ENCODE results near the gene ST3GAL3.

Gene ST3GAL3

GRCh38 chr1:43901196-43901961 lies 194.0 kb downstream of the ST3GAL3 start:
- H3K36me3 ChIP-seq (ENCODE audit: control insufficient read depth, insufficient read depth, low read length) = peaks cover 10% of the 10 kb centered on the region
- DNase-seq (ENCODE audit: extremely low read depth, insufficient read length) = no peak
- no peak overlapping the region for H3K4me3 ChIP-seq (replicated peaks; ENCODE audit: low read depth, low read length)
- no peaks in the 10 kb centered on the region for H3K27me3 ChIP-seq (replicated peaks; ENCODE audit: control insufficient read depth, insufficient read depth, low read length)
- TF ChIP-seq CTCF (IDR thresholded peaks at IDR 0.05; ENCODE audit: insufficient read depth, low read length, poor library complexity, severe bottlenecking) = no peak

DNA sequence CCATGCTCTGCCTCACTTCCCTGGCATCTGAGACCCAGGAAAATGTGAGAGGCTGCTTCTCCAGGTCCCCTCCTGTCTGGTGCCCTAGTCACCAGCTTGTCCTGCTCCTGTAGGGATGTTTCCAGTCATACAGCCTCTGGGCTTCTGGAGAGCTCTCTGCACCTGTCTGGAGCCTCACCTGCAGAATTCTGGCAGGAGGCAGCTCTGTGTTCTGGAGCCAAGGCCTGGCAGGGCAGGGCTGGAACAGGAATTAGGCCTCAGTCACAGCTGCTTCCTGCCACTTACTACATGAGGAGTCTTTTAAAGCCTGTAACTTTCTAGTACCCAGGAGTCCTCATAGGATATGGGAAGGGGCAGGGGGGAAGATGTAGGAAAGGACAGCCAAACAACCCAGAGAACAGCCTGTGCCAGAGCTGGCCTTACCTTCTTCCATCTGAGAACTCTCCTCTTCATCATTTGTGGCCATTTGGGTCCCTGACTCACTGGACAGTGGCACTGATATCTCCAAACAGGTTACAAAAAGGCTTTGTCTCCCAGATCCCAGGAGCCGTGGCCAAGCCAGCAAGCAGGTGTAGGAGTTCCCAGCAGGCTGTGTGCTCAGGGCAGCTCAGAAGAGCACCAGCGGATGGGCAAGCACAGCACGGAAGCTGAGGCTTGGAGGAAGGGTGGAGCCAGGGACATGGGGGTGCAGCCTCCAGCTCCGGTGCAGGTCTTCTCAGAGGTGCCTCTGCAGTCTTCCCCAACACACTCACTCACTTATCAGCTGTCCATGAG lies 194.9 kb downstream of the ST3GAL3 start:
- no peaks in the 10 kb centered on the region for H3K27me3 ChIP-seq (replicated peaks; ENCODE audit: control insufficient read depth, insufficient read depth, low read length)
- H3K36me3 ChIP-seq (ENCODE audit: control insufficient read depth, insufficient read depth, low read length) = peaks cover 10% of the 10 kb centered on the region
- DNase-seq (ENCODE audit: extremely low read depth, insufficient read length) = no peak
- no peak overlapping the region for H3K4me3 ChIP-seq (replicated peaks; ENCODE audit: low read depth, low read length)
- TF ChIP-seq CTCF (IDR thresholded peaks at IDR 0.05; ENCODE audit: insufficient read depth, low read length, poor library complexity, severe bottlenecking) = no peak

DNA sequence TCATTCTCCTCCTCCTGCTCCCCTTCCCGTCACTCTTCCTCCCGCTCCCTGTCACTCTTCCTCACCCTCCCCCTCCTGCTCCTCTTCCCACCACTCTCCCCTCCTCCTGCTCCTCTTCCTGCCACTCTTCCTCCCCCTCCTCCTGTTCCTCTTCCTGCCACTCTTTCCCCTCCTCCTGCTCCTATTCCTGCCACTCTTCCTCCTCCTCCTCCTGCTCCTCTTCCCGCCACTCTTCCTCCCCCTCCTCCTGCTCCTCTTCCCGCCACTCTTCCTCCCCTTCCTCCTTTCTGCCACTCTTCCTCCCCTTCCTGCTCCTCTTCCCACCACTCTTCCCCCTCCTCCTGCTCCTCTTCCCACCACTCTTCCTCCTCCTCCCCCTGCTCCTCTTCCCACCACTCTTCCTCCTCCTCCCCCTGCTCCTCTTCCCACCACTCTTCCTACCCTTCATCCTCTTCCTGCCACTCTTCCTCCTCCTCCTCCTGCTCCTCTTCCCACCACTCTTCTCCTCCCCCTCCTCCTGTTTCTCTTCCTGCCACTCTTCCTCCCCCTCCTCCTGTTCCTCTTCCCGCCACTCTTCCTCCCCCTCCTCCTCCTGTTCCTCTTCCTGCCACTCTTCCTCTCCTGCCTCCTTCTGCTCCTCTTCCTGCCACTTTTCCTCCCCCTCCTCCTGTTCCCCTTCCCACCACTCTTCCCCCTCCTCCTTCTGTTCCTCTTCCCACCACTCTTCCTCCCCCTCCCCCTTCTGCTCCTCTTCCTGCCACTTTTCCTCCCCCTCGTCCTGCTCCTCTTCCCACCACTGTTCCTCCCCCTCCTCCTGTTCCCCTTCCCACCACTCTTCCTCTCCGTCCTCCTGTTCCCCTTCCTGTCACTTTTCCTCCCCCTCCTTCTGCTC lies 197.6 kb downstream of the ST3GAL3 start:
- TF ChIP-seq CTCF (IDR thresholded peaks at IDR 0.05; ENCODE audit: insufficient read depth, low read length, poor library complexity, severe bottlenecking) = no peak
- Histone ChIP-seq H3K36me3 (ENCODE audit: control insufficient read depth, insufficient read depth, low read length) (no peaks in the 10 kb centered on the region; the same call in 1 of the 2 replicates), H3K4me3 (replicated peaks; ENCODE audit: low read depth, low read length) (no peak overlapping the region), H3K27me3 (replicated peaks; ENCODE audit: control insufficient read depth, insufficient read depth, low read length) (no peaks in the 10 kb centered on the region)
- DNase-seq (ENCODE audit: extremely low read depth, insufficient read length) = no peak

GRCh38 chr1:43908226-43908625 lies 200.9 kb downstream of the ST3GAL3 start:
- Histone ChIP-seq H3K4me3 (replicated peaks; ENCODE audit: low read depth, low read length) (no peak overlapping the region), H3K36me3 (ENCODE audit: control insufficient read depth, insufficient read depth, low read length) (no peaks in the 10 kb centered on the region; the same call in 1 of the 2 replicates), H3K27me3 (replicated peaks; ENCODE audit: control insufficient read depth, insufficient read depth, low read length) (no peaks in the 10 kb centered on the region)
- DNase-seq (ENCODE audit: extremely low read depth, insufficient read length) = no peak
- no peak for TF ChIP-seq CTCF (IDR thresholded peaks at IDR 0.05; ENCODE audit: insufficient read depth, low read length, poor library complexity, severe bottlenecking)

DNA sequence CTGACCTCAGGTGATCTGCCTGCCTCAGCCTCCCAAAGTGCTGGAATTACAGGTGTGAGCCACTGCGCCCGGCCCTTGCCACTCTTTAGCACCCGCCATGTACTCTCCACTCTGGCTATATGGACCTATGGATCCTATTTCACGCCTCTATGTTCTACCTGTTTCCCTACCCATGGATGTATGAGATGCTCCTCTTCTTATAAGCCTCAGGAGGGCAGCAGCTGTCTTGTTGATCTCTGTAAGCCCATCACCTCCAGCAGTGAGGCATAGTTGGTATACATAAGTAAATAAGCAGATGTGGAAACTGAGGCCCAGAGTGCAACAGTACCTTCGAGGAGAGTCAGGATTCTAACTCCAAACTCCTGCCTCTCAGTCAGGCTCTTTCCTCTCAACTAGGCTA lies 201.5 kb downstream of the ST3GAL3 start:
- no peak for DNase-seq (ENCODE audit: extremely low read depth, insufficient read length)
- H3K27me3 ChIP-seq (replicated peaks; ENCODE audit: control insufficient read depth, insufficient read depth, low read length) = no peaks in the 10 kb centered on the region
- no peak for TF ChIP-seq CTCF (IDR thresholded peaks at IDR 0.05; ENCODE audit: insufficient read depth, low read length, poor library complexity, severe bottlenecking)
- H3K4me3 ChIP-seq (replicated peaks; ENCODE audit: low read depth, low read length) = no peak overlapping the region
- no peaks in the 10 kb centered on the region; the same call in 1 of the 2 replicates for H3K36me3 ChIP-seq (ENCODE audit: control insufficient read depth, insufficient read depth, low read length)

All from GM06990 (cell line).